B cell (primary cell): ENCODE data around the gene ERBB4.

Experiments
- CTCF ChIP-seq: fragments of 200-600 bp; IDR thresholded peaks from one replicate; pipeline ENCODE4 v1.8.0; 2022; ENCODE audit warnings: antibody characterized with exemption, mild to moderate bottlenecking
- EZH2 ChIP-seq: IDR thresholded peaks from 2 replicates; pipeline ENCODE4 v1.6.1; 2012; ENCODE audit warnings: borderline replicate concordance, low read depth, mild to moderate bottlenecking, moderate library complexity, low read length; ENCODE audit not compliant: insufficient read depth, poor library complexity, severe bottlenecking

- TF ChIP-seq EZH2 (no peak), CTCF (no peak)
These were observed 179.1 kb downstream of the ERBB4 start for GRCh38 chr2:212359425-212360067.
